GM13977 (cell line): Measurements from ENCODE around the gene GSTO1.

Experiments used
- DNase-seq: peaks from one replicate; pipeline ENCODE4 v3.0.0; 2012; ENCODE audit warnings: low spot score
- in situ Hi-C: fragments of 300-500 bp; cut with MboI; formaldehyde crosslinking; loops from one replicate; pipeline ENCODE4 v1.12.0; 2022; ENCODE audit warnings: low sequenced_read_pairs, low pct_unique_long_range_greater_than_20kb, mixed read lengths, inconsistent platforms; ENCODE audit not compliant: unreplicated experiment
- TF ChIP-seq, protein P1 (sequence below): IDR thresholded peaks from 2 replicates; pipeline ENCODE4 v1.5.1; 2012; ENCODE audit warnings: mild to moderate bottlenecking, control low read depth; ENCODE audit not compliant: insufficient read depth; ENCODE audit errors: extremely low read depth, missing control alignments

GSTO1 gene

DNA sequence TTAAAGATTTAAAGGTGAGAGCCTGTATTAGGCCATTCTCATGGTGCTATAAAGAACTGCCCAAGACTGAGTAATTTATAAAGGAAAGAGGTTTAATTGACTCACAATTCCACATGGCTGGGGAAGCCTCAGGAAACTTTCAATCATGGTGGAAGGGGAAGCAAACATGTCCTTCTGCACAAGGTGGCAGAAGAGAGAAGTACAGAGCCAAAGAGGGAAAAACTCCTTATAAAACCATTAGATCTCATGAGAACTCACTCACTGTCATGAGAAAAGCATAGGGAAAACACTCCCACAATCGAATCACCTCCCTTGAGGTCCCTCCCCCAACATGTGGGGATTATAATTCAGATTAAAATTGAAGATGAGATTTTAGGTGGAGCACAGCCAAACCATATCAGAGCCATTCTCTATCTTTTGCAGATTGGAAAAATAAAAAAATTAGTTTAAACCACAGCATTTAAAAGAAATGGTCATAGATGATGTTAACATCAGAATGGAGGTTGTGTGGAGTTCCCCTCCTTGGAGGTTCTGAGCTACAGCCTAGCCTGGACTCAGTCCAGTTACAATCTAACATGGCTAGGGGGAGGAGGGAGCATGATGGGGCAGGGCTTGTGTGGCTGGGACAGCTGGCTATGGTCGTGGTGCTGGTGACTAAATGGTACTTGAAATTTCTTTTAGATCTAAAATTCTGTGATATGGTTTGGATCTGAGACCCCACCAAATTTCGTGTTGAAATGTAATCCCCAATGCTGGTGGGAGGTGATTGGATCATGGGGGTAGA lies 47.4 kb downstream of the GSTO1 start:
- DNase-seq: no peak
- in situ Hi-C loops: no loop called here

DNA sequence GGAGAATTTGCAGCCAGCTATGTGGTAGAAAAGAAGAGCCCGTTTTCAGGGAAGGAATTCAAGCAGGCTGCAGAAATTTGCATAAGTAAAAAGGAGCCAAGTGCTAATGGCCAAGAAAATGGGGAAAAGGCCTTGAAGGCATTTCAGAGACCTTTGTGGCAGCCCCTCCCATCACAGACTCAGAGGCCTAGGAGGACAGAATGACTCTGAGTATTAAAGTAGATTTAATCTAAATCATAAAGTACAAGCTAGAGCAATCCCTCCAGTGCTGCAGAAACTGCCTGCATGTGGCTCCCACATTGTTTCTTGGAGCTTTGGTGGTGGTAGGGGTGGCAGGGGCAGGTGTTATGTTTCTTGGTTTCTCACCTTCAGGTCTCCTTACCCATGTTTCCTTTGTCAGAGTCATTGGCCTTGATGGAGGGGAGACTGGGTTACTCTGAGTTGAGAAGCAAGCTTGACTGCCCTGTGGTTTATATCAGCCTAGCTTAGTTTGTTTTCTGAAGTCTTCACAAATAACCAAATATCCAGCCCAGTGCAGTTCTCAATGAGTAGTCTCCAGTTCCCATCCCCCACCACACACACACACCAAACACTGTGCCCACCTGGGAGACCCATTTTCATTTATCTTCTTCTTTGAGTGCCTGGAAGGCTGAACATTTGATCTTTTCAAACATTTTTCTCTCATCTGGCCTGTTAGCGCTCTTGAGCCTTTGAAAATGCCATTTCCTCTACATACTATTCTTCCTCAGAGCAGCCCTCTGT lies 49.1 kb downstream of the GSTO1 start:
- in situ Hi-C loops: no loop called here
- TF ChIP-seq, protein P1, sequence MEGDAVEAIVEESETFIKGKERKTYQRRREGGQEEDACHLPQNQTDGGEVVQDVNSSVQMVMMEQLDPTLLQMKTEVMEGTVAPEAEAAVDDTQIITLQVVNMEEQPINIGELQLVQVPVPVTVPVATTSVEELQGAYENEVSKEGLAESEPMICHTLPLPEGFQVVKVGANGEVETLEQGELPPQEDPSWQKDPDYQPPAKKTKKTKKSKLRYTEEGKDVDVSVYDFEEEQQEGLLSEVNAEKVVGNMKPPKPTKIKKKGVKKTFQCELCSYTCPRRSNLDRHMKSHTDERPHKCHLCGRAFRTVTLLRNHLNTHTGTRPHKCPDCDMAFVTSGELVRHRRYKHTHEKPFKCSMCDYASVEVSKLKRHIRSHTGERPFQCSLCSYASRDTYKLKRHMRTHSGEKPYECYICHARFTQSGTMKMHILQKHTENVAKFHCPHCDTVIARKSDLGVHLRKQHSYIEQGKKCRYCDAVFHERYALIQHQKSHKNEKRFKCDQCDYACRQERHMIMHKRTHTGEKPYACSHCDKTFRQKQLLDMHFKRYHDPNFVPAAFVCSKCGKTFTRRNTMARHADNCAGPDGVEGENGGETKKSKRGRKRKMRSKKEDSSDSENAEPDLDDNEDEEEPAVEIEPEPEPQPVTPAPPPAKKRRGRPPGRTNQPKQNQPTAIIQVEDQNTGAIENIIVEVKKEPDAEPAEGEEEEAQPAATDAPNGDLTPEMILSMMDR: no peak

More for the DNA sequence above, 47.4 kb downstream of the GSTO1 start:
- TF ChIP-seq, protein P1: no peak

DNA sequence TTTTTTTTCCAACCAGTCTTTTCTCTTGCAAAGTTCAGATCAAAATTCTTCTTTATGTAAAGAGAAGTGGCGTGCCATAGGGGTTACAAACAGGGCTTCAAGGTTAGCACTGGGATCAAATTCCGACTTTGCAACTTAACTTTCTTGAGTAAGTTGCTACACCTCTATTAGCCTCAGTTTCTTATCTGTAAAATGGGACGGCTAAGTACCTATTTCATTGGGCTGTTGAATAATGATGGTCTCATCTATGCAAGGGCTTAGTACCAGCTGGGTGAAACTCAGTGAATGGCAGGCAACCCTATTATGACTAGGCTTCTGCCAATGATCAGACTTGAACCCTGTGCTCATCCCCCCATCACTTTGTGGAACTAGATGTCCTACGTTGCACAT lies 49.7 kb downstream of the GSTO1 start:
- no peak for DNase-seq
- in situ Hi-C loops: no loop called here
- TF ChIP-seq, protein P1: no peak

More for the DNA sequence above, 49.1 kb downstream of the GSTO1 start:
- DNase-seq: no peak

DNA sequence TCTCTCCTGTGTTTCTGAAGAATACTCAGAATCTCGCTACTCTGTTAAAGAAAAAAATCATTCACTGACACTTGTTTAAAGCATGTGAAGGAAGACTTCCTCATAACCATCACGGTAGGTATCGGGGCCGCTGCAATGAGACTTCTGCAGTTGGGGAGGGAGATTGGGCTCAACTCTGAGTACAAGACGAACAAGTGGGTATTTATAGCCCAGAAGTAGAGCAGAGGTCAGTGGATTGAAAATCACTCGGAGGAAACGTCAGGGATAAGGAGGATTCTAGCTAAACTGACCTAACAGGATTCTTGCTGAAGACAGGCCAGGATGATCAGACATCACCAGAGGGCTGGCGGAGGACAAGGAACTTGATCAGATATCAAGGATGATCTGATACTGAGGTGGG lies 50.2 kb downstream of the GSTO1 start:
- TF ChIP-seq, protein P1: no peak
- no peak for DNase-seq
- in situ Hi-C loops: no loop called here

DNA sequence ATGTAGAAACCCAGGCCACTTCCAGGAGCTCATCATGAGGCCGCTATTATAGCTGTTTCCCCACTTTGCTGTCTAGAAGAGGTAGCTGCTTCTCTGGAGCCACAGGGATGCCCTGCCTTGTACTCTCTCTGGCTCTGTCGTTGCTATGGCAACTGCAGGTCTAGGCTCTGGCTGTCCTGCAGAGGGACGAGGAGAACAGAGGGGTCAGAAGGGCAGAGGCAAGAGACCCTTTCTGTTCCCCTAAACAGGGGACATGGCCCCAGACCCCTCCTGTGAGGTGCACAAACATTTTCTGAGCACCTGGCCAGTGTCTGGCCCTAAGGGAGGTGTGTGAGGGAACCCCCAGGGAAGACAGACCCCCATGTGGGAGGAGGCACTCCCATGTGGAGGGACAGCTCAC lies 52.2 kb downstream of the GSTO1 start:
- TF ChIP-seq, protein P1: no peak
- in situ Hi-C loops: no loop called here
- no peak for DNase-seq

DNA sequence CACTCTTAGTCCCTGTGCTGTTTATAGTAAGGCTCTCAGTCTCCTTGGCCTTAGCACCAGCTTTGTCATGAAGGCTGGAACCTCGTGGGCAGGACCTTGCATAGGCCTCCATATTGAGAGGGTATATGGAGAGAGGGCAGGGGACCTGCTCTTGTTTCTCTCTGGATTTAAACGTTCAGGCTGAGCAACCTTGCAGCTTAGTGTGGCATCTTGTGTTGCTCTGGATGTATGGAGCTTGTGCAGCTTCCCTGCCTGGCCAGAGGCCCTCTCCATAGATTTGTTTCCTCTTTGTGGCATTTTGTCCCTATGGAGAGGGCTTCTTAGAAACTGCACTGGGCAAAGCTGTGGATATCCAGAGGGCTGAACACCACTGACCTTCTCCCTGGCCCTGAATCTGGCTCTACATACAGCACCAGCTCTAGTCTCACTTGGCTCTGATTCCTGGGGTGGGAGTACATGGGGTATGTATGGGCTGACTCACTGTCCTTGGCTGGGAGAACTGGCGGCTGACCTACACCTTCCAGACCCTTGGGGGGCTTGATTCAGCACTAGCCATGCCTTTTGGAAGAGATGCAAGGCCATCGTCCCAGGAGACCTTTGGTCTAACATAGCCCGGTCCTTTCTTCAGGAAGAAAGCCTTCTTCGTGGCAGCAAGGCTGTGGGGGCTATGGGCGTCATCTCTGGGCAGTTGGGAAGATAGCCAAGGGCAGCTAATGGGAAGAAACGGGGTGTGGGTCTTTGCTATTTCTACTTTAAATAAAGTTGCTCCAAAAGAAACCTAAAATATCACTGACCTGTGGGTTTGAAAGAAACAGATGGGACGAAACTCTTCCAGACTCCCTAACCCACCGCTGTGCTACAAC lies 53.1 kb downstream of the GSTO1 start:
- TF ChIP-seq, protein P1: no peak
- DNase-seq: no peak
- in situ Hi-C loops: no loop called here
